ENCODE measurements around the gene PCGF3. TPM values are rescaled to one million over a fixed set of nuclear protein-coding genes. Genes with fewer than 3 reads are reported as not detected.

The PCGF3 gene
- total and polyA plus RNA-seq, 2 experiments from 2014 or later = 21.0 to 26.0 TPM

DNA sequence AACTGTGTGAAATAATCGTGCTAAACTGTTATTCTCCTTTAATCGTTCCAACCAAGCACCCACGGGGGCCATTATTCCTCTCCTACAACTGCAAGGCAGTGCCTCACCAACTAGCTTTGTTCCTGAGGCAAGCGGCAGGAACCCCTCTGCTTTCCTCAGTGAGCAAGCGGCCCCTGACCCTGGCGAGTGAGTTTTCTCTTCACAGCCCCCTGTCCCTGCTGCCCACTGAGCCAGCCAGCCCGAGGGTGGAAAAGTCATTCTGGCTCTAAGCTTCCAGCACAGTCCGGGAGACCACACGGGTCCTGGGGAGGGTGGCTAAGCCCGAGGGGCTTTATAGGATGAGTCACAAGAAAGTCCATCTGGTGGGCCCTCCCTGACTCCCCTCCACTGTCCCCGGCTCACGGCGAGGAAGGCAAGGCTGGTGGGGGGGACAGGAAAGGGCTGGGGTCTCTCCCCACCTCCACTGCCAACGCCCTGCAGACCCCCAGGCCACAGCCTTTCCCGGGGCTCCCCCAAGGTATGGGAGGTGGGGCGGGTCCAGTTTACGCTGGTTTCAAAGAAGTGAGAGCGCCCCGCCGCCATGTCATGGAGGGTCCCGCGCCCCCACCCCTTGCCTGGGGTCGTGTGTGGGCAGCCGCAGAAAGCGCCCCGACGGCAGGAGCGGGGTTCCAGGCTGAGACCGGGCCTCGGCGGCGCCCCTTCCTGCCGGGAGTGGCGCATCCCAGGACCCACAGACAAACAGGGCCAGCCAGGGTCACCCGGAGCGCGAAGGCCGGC is 75.3 kb downstream of the PCGF3 start:
- Histone ChIP-seq H3K79me2 (ENCODE audit: insufficient read depth) (peaks cover 57% of the 10 kb centered on the region), H3K4me1 (ENCODE audit: insufficient read depth) (peaks cover 14% of the 10 kb centered on the region), H3K4me3 (peak overlapping the region; percentile 88), H3K27me3 (replicated peaks; ENCODE audit: insufficient read depth) (peaks cover 7% of the 10 kb centered on the region; the same call in 1 of the 2 replicates), H3F3A (ENCODE audit: insufficient read depth) (peaks cover 16% of the 10 kb centered on the region; the same call in 1 of the 2 replicates), H3K9ac (peak overlapping the region; percentile 98), H3K9me3 (ENCODE audit: low read depth) (no peaks in the 10 kb centered on the region), H4K20me1 (ENCODE audit: insufficient read depth) (no peaks in the 10 kb centered on the region), H3K36me3 (ENCODE audit: low read depth) (peaks cover 24% of the 10 kb centered on the region), H3K4me2 (ENCODE audit: unreplicated experiment) (peak overlapping the region; percentile 90), H3K9me2 (ENCODE audit: insufficient read depth) (no peaks in the 10 kb centered on the region), H3K27ac (peak overlapping the region; percentile 78), H2AFZ (peak overlapping the region; percentile 46)
- in situ Hi-C loops (cut with MboI) = no loop called here
- TF ChIP-seq EZH2 (IDR thresholded peaks at IDR 0.05; ENCODE audit: insufficient read depth, poor library complexity, severe bottlenecking) = no peak
- TF ChIP-seq EZH2phosphoT487 (IDR thresholded peaks at IDR 0.05; ENCODE audit: insufficient read depth, low read depth) = no peak
- peak; percentile 38 for DNase-seq
- WGBS, 2 experiments (ENCODE audit: low coverage in 1 of 2, low lambda C conversion rate in 2 of 2, missing lambda C conversion rate in 2 of 2) = 1% methylated on average over 31 to 32 of the region's 38 CpGs

DNA sequence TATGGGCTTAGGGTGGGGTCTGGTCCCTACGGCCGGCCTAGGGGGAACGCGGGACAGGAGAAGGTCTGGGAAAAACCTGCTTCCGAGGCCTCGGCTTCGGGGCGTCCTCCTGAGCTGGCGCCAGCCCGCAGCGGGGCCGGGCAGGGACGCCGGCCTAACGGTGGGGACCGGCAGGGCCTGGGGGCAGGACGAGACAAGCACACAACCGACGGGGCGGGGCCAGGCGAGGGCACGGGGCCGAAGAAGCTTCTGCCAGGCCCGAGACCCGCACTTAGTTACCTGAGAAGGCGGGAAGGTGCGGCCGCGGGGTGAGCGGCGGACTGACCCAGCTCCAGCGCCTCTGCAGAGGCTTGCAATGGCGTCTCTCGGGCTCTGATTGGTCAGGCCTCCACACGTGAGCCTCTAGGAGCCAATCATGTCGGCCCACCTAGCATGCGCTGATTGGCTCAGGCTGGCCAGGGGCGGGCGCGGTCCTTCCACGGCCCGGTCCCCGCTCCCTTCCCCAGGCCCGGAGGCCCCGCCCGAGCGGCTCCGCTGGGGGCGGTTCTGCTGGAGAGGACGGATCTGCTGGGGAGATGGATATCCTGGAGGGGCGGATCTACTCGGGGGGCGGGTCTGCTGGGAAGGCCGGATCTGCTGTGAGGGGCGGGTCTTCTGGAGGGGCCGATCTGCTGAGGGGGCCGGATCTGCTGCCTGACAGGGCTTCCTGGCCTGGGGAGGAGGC is 76.0 kb downstream of the PCGF3 start:
- H3K4me3 ChIP-seq = peak overlapping the region; percentile 88
- in situ Hi-C loops (cut with MboI) = no loop called here
- peaks cover 12% of the 10 kb centered on the region; the same call in 1 of the 2 replicates for H3F3A ChIP-seq (ENCODE audit: insufficient read depth)
- H3K27me3 ChIP-seq (replicated peaks; ENCODE audit: insufficient read depth) = peaks cover 14% of the 10 kb centered on the region
- 0 to 1% methylated on average over 24 to 57 of the region's 57 CpGs for WGBS, 2 experiments (ENCODE audit: low coverage in 1 of 2, low lambda C conversion rate in 2 of 2, missing lambda C conversion rate in 2 of 2)
- no peaks in the 10 kb centered on the region for H3K9me2 ChIP-seq (ENCODE audit: insufficient read depth)
- H3K9me3 ChIP-seq (ENCODE audit: low read depth) = no peaks in the 10 kb centered on the region
- H4K20me1 ChIP-seq (ENCODE audit: insufficient read depth) = no peaks in the 10 kb centered on the region
- peaks cover 19% of the 10 kb centered on the region for H3K36me3 ChIP-seq (ENCODE audit: low read depth)
- peaks cover 49% of the 10 kb centered on the region for H3K79me2 ChIP-seq (ENCODE audit: insufficient read depth)
- TF ChIP-seq EZH2 (IDR thresholded peaks at IDR 0.05; ENCODE audit: insufficient read depth, poor library complexity, severe bottlenecking) (no peak), EZH2phosphoT487 (IDR thresholded peaks at IDR 0.05; ENCODE audit: insufficient read depth, low read depth) (no peak)
- peak overlapping the region; percentile 79 for H2AFZ ChIP-seq
- peaks cover 14% of the 10 kb centered on the region for H3K4me1 ChIP-seq (ENCODE audit: insufficient read depth)
- H3K4me2 ChIP-seq (ENCODE audit: unreplicated experiment) = peak overlapping the region; percentile 90
- H3K27ac ChIP-seq = peak overlapping the region; percentile 78
- peak; percentile 99 for DNase-seq
- peak overlapping the region; percentile 98 for H3K9ac ChIP-seq

DNA sequence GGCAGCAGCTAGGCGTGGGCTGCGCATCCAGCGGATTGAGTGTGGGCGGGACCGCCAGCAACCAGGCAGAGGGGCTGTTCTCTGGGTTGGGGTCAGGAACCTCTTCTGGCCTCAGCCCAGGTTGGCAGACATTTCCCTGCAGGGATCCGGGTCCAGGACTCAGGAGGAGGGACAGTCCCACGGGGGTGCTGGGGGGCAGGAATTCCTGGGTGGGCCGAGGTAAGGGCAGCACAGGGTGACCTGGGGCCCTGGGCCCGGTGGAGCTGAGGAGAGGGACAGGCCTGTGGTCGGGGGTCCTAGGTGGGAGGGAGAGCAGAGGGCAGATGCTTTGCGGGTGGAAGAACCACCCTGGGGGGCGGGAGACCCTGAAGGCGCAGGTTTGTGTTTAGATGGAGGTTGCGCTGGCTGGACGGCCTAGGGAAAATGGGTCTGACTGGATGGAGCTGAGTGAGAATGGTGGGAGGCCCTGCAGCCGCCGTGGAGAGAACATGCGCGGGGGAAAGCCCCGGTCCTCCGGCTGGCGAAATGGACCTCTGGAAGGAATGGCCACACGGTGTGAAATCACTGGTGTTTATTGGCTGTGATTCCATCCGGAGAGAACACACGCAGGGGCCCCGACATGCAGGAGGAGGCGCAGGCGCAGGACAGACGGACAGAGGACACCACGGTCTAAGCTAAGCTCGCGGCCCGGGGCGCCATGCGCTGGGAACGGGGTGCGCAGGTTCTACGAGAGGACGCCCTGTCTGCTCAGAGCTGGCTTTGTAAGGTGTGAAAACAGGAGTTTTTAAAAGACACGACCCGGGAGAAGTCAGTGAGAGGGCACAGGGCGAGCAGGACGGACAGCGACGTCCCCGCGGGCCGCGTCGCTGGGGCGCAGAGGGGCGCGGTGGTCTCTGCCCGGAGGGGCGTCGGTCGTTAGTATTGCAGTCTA is 79.0 kb downstream of the PCGF3 start:
- no peak for DNase-seq
- in situ Hi-C loops (cut with MboI) = no loop called here
- peaks cover 12% of the 10 kb centered on the region for H3K4me1 ChIP-seq (ENCODE audit: insufficient read depth)

More for the DNA sequence above, 79.0 kb downstream of the PCGF3 start:
- Histone ChIP-seq H3K27me3 (replicated peaks; ENCODE audit: insufficient read depth) (peaks cover 22% of the 10 kb centered on the region), H3K9ac (no peak overlapping the region), H3K79me2 (ENCODE audit: insufficient read depth) (peaks cover 19% of the 10 kb centered on the region), H3K4me3 (no peak overlapping the region), H3K27ac (no peak overlapping the region), H3K9me2 (ENCODE audit: insufficient read depth) (no peaks in the 10 kb centered on the region), H3K4me2 (ENCODE audit: unreplicated experiment) (no peak overlapping the region), H3K36me3 (ENCODE audit: low read depth) (no peaks in the 10 kb centered on the region), H3K9me3 (ENCODE audit: low read depth) (no peaks in the 10 kb centered on the region), H3F3A (ENCODE audit: insufficient read depth) (no peaks in the 10 kb centered on the region), H4K20me1 (ENCODE audit: insufficient read depth) (no peaks in the 10 kb centered on the region), H2AFZ (no peak overlapping the region)
- 72 to 73% methylated on average over 54 to 57 of the region's 57 CpGs for WGBS, 2 experiments (ENCODE audit: low coverage in 1 of 2, low lambda C conversion rate in 2 of 2, missing lambda C conversion rate in 2 of 2)
- TF ChIP-seq EZH2phosphoT487 (IDR thresholded peaks at IDR 0.05; ENCODE audit: insufficient read depth, low read depth) = no peak
- no peak for TF ChIP-seq EZH2 (IDR thresholded peaks at IDR 0.05; ENCODE audit: insufficient read depth, poor library complexity, severe bottlenecking)

Measured in GM23248 (cell line).